ENCODE measurements around the gene MYO3B.

GRCh38 chr2:170140561-170140960 lies 37.4 kb upstream of the MYO3B start:
- TF ChIP-seq CTCF (IDR thresholded peaks at IDR 0.05; ENCODE audit: borderline replicate concordance, extremely low read depth, low read length, poor library complexity, severe bottlenecking) (no peak), EZH2 (IDR thresholded peaks at IDR 0.05; ENCODE audit: borderline replicate concordance, low read depth, low read length, severe bottlenecking) (no peak)

Measured in DND-41 (cell line).